ENCODE results near the gene KRT14.

DNA sequence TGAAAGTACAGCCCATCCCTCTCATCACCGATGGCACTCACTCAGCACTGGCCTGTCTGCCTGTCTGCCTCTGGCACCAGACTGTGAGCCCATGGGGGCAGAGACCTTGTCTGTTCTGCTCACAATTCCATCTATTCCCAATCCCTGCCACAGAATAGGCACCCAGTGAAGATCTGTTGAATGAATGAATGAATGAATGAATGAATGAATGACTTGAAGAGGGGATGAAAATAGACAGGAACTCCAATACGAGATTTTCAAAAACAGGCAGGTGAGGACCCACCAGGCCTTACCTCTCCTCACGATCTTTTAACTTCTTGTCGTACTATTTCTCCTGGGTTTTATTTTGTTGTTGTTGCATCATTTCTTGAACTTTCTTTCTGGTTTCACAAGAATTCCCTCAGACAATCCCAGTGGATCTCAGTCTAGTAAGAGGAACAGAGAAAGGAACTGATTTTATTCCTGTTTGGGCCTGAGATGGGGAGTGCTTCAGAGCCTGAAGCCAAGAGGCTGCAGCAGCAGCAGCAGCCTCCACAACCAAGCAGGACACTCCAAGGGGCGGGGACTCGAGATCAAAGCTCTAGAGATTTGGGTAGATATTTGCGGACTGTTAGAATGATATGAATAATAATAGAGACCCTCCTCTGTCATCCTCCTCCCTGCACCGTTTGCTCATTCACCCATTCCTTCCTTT lies 32.6 kb downstream of the KRT14 start:
- TF ChIP-seq EP300 (IDR thresholded peaks at IDR 0.05): no peak
- no peak for TF ChIP-seq POLR2AphosphoS5 (IDR thresholded peaks at IDR 0.05)
